HCT116 (cell line): ENCODE measurements around the gene WNK1. TPM values are rescaled to one million over a fixed set of nuclear protein-coding genes. Genes with fewer than 3 reads are reported as not detected.

Experiments
- ATAC-seq: fragments of 200-7000 bp; cut with Tn5 transposase; 2 replicates; pipeline ENCODE4 v1.9.1; 2020; ENCODE audit warnings: mild to moderate bottlenecking, moderate library complexity
- BruUV-seq: library from RNA; stranded (reverse); fragments of 400-500 nt; replicated peaks from 2 replicates; lab custom pipeline; 2021; lab: Mats Ljungman, UMichigan
- CTCF ChIA-PET: fragments of 300-600 bp; sonication (Branson Sonifier 250); formaldehyde crosslinking; loops from one replicate; lab custom pipeline; 2021; ENCODE audit warnings: antibody characterized with exemption; lab: Charles Lee
- POLR2A ChIA-PET: fragments of 300-600, 350-600 bp; sonication (Branson Sonifier 250); formaldehyde crosslinking; loops from one replicate; lab custom pipeline; 2021; ENCODE audit warnings: antibody characterized with exemption; lab: Charles Lee
- RAD21 ChIA-PET, 2 experiments: fragments of 300-600 bp; sonication (Branson Sonifier 250); formaldehyde crosslinking; loops; one replicate each; lab custom pipeline; 2023; ENCODE audit warnings: low total read pairs in 2 of 2; ENCODE audit not compliant: uncharacterized antibody in 2 of 2, unreplicated experiment in 2 of 2, low non-redundant PET in 1 of 2; lab: Charles Lee
- DNase-seq: peaks from one replicate; pipeline ENCODE4 v3.0.0-alpha.2; 2010; ENCODE audit warnings: low read depth, low spot score
- H2AFZ ChIP-seq: fragments of 200-600 bp; shearing (Covaris generic), sonication (generic); 2 replicates; pipeline ENCODE4 v1.6.1; 2017; ENCODE audit warnings: low read depth, mixed run types, mixed read lengths, antibody characterized with exemption, low read length; ENCODE audit not compliant: poor library complexity, severe bottlenecking
- H3K27ac ChIP-seq: 2 replicates; pipeline ENCODE4 v1.5.1; 2012; ENCODE audit warnings: low read depth, low read length
- H3K27me3 ChIP-seq: fragments of 200-600 bp; sonication (generic); 2 replicates; pipeline ENCODE4 v1.6.1; 2016; ENCODE audit warnings: mixed run types, low read length, mixed read lengths; ENCODE audit not compliant: insufficient read depth
- H3K36me3 ChIP-seq, 2 experiments: fragments of 200-500 bp in 1 of 2; fragments of 200-600 bp in 1 of 2; sonication (Bioruptor generic) in 1 of 2; sonication (generic) in 1 of 2; 2 replicates each; pipeline versions ENCODE4 v1.5.1 to v1.6.1; 2014 to 2016; ENCODE audit warnings: low read length in 2 of 2, inconsistent platforms in 1 of 2, mixed read lengths in 1 of 2, mixed run types in 1 of 2; ENCODE audit not compliant: insufficient read depth in 2 of 2, control insufficient read depth in 1 of 2
- H3K4me1 ChIP-seq, 2 experiments: fragments of 200-600 bp in 1 of 2; sonication (generic) in 1 of 2; 2 replicates each; pipeline versions ENCODE4 v1.5.1 to v1.6.1; 2012 to 2017; ENCODE audit warnings: low read length in 2 of 2, inconsistent platforms in 1 of 2, mild to moderate bottlenecking in 1 of 2, mixed read lengths in 1 of 2, mixed run types in 1 of 2, moderate library complexity in 1 of 2; ENCODE audit not compliant: insufficient read depth in 2 of 2, control insufficient read depth in 1 of 2
- H3K4me2 ChIP-seq: fragments of 200-600 bp; sonication (generic); 2 replicates; pipeline ENCODE4 v1.6.1; 2017; ENCODE audit warnings: mixed run types, low read length, mixed read lengths
- H3K4me3 ChIP-seq, 2 experiments: fragments of 200-600 bp in 1 of 2; sonication (generic) in 1 of 2; replicated peaks in 1 of 2; 2 replicates each; pipeline ENCODE4 v1.5.1; 2011 to 2016; ENCODE audit warnings: low read length in 2 of 2, control low read depth in 1 of 2, low read depth in 1 of 2, mild to moderate bottlenecking in 1 of 2, mixed read lengths in 1 of 2, mixed run types in 1 of 2
- H3K79me2 ChIP-seq: fragments of 200-600 bp; sonication (generic); 2 replicates; pipeline ENCODE4 v1.6.1; 2017; ENCODE audit warnings: mild to moderate bottlenecking, mixed run types, low read length, moderate library complexity, mixed read lengths; ENCODE audit not compliant: insufficient read depth
- H3K9ac ChIP-seq: fragments of 200-600 bp; sonication (generic); 2 replicates; pipeline ENCODE4 v1.6.1; 2016; ENCODE audit warnings: low read length, mixed read lengths
- H3K9me2 ChIP-seq: fragments of 200-600 bp; sonication (generic), shearing (Covaris generic); 2 replicates; pipeline ENCODE4 v1.6.1; 2017; ENCODE audit warnings: mixed run types, mild to moderate bottlenecking, moderate library complexity; ENCODE audit not compliant: insufficient read depth
- H3K9me3 ChIP-seq, 2 experiments: fragments of 200-500 bp in 1 of 2; fragments of 200-600 bp in 1 of 2; sonication (Bioruptor generic) in 1 of 2; sonication (generic) in 1 of 2; 2 replicates each; pipeline ENCODE4 v1.6.1; 2014 to 2017; ENCODE audit warnings: low read length in 2 of 2, mixed read lengths in 2 of 2, inconsistent platforms in 1 of 2, low read depth in 1 of 2, mild to moderate bottlenecking in 1 of 2, mixed run types in 1 of 2, moderate library complexity in 1 of 2; ENCODE audit not compliant: control insufficient read depth in 1 of 2, insufficient read depth in 1 of 2
- H4K20me1 ChIP-seq: fragments of 200-600 bp; sonication (generic), shearing (Covaris generic); 2 replicates; pipeline ENCODE4 v1.6.1; 2017; ENCODE audit warnings: mixed run types, mild to moderate bottlenecking, moderate library complexity; ENCODE audit not compliant: insufficient read depth
- CBX3 ChIP-seq: IDR thresholded peaks from 2 replicates; pipeline ENCODE4 v1.6.1; 2012; ENCODE audit warnings: low read depth
- ELF1 ChIP-seq: IDR thresholded peaks from 2 replicates; pipeline ENCODE4 v1.6.1; 2012; ENCODE audit warnings: low read depth, borderline replicate concordance
- POLR2A ChIP-seq: IDR thresholded peaks from 2 replicates; pipeline ENCODE4 v1.7.0; 2011; ENCODE audit warnings: borderline replicate concordance; ENCODE audit not compliant: insufficient read depth, insufficient read length; ENCODE audit errors: extremely low read depth
- SIN3A ChIP-seq: IDR thresholded peaks from 2 replicates; pipeline ENCODE4 v1.6.1; 2012; ENCODE audit warnings: low read depth
- ZNF274 ChIP-seq: fragments of 200-500 bp; sonication (Bioruptor generic); IDR thresholded peaks from 2 replicates; pipeline ENCODE4 v1.6.1; 2014; ENCODE audit warnings: mild to moderate bottlenecking, low read depth, low read length, inconsistent platforms
- intact Hi-C: fragments of 100-400 bp; cut with micrococcal nuclease; formaldehyde crosslinking; loops from 2 replicates; pipeline ENCODE4 v1.10.0; 2022
- total RNA-seq: library from RNA; stranded (reverse); gene quantifications from one replicate; pipeline ENCODE4 v1.2.1, GENCODE V29; 2021; ENCODE audit not compliant: unreplicated experiment
- TF ChIP-seq, protein P1 (sequence below): IDR thresholded peaks from 2 replicates; pipeline ENCODE4 v1.6.1; 2012
- TF ChIP-seq, protein P2 (sequence below): IDR thresholded peaks from 2 replicates; pipeline ENCODE4 v1.6.1; 2011; ENCODE audit warnings: mild to moderate bottlenecking, low read length, moderate library complexity; ENCODE audit not compliant: insufficient replicate concordance; ENCODE audit errors: extremely low read depth

WNK1 gene
- total RNA-seq, 1 experiment from 2014 or later, result 81.0 TPM

DNA sequence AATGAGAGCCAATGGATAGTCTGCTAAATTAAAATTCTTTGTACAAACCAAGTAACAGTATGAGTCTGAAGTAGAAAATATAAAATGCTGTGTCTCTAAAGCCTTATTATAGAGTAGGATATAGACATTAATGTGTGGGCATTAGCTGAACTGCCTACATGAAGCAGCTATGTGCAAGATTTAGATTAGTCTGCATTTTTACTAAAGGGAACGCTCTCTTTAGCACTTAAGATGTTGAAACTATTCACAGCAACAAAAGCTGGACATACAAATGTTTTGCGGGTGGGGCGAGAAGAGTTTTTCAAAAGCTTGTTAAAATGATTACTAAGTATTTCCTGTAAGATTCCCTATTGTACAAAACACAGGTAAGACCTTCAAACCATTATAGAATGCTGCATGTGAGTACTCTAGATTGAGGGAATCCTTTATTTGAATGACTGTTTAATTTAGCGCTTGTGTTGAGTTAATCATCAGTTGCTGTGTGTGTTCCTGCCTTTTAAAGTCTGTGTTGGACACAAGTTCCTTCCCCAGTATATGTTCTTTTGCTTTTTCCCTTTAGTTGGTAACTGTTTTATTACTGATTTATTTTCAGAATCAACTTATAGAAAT, 110.0 kb downstream of the WNK1 start:
- no TSS peak for BruUV-seq
- Histone ChIP-seq H3K79me2 (no peaks in the 10 kb centered on the region), H3K9me2 (no peaks in the 10 kb centered on the region), H3K4me3 (no peak overlapping the region), H3K27me3 (no peaks in the 10 kb centered on the region), H3K9ac (no peak overlapping the region), H3K27ac (no peak overlapping the region), H3K4me2 (no peak overlapping the region), H4K20me1 (no peaks in the 10 kb centered on the region), H3K36me3 (peaks cover 15% of the 10 kb centered on the region in 2 experiments; a peak in 3 of 4 replicates), H2AFZ (no peak overlapping the region), H3K9me3 (no peaks in the 10 kb centered on the region), H3K4me1 (no peaks in the 10 kb centered on the region)
- TF ChIP-seq ZNF274 (no peak), ELF1 (no peak), POLR2A (no peak), SIN3A (no peak), CBX3 (no peak)
- TF ChIP-seq, protein P1, sequence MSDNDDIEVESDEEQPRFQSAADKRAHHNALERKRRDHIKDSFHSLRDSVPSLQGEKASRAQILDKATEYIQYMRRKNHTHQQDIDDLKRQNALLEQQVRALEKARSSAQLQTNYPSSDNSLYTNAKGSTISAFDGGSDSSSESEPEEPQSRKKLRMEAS, result no peak
- TF ChIP-seq, protein P2, sequence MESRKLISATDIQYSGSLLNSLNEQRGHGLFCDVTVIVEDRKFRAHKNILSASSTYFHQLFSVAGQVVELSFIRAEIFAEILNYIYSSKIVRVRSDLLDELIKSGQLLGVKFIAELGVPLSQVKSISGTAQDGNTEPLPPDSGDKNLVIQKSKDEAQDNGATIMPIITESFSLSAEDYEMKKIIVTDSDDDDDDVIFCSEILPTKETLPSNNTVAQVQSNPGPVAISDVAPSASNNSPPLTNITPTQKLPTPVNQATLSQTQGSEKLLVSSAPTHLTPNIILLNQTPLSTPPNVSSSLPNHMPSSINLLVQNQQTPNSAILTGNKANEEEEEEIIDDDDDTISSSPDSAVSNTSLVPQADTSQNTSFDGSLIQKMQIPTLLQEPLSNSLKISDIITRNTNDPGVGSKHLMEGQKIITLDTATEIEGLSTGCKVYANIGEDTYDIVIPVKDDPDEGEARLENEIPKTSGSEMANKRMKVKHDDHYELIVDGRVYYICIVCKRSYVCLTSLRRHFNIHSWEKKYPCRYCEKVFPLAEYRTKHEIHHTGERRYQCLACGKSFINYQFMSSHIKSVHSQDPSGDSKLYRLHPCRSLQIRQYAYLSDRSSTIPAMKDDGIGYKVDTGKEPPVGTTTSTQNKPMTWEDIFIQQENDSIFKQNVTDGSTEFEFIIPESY, result no peak
- CTCF ChIA-PET, result no interaction called here
- ATAC-seq, result no peak
- DNase-seq, result no peak
- intact Hi-C loops, result no loop called here
- POLR2A ChIA-PET, result no interaction called here
- RAD21 ChIA-PET, result no interaction called here
